Germinal center (tissue), 1 donor: ENCODE results near the gene RIT2.
"Not testable (repeated sequence)": the region's sequence is repeated elsewhere in the genome, so short reads cannot be mapped to it uniquely, and the experiment has no call there.

Experiments used
- DNase-seq: peaks from one replicate; pipeline ENCODE4 v3.0.0; 2012; ENCODE audit warnings: mixed read lengths, low spot score

Gene RIT2

GRCh38 chr18:42830936-42831335, 284.5 kb downstream of the RIT2 start:
- no peak for DNase-seq

GRCh38 chr18:42828881-42829280, 286.6 kb downstream of the RIT2 start:
- DNase-seq = no peak

- no peak for DNase-seq
These were observed 291.3 kb downstream of the RIT2 start for GRCh38 chr18:42824178-42824577.

GRCh38 chr18:42822711-42823110, 292.8 kb downstream of the RIT2 start:
- DNase-seq = no peak

- no peak for DNase-seq
These were observed 294.0 kb downstream of the RIT2 start for GRCh38 chr18:42821492-42821891.

GRCh38 chr18:42814618-42815017, 300.9 kb downstream of the RIT2 start:
- no peak for DNase-seq

GRCh38 chr18:42814184-42814583, 301.3 kb downstream of the RIT2 start:
- DNase-seq = no peak

- no peak for DNase-seq
These were observed 301.9 kb downstream of the RIT2 start for GRCh38 chr18:42813570-42813969.

GRCh38 chr18:42807887-42808286, 307.6 kb downstream of the RIT2 start:
- no peak for DNase-seq

- no peak for DNase-seq
These were observed 313.8 kb downstream of the RIT2 start for GRCh38 chr18:42801706-42802105.

GRCh38 chr18:42798606-42799170, 316.8 kb downstream of the RIT2 start:
- DNase-seq = no peak

GRCh38 chr18:42795213-42795789, 320.2 kb downstream of the RIT2 start:
- DNase-seq = not testable (repeated sequence)

- no peak for DNase-seq
These were observed 322.8 kb downstream of the RIT2 start for GRCh38 chr18:42792731-42793130.

GRCh38 chr18:42784632-42785031, 330.9 kb downstream of the RIT2 start:
- DNase-seq = no peak

- DNase-seq = no peak
These were observed 332.6 kb downstream of the RIT2 start for GRCh38 chr18:42782929-42783328.

GRCh38 chr18:42781298-42781815, 334.1 kb downstream of the RIT2 start:
- no peak for DNase-seq

GRCh38 chr18:42780171-42780570, 335.3 kb downstream of the RIT2 start:
- no peak for DNase-seq

- DNase-seq = no peak
These were observed 336.9 kb downstream of the RIT2 start for GRCh38 chr18:42778445-42779042.

GRCh38 chr18:42778024-42778423, 337.5 kb downstream of the RIT2 start:
- no peak for DNase-seq

- DNase-seq = no peak
These were observed 341.6 kb downstream of the RIT2 start for GRCh38 chr18:42773870-42774269.

- DNase-seq = no peak
These were observed 343.5 kb downstream of the RIT2 start for GRCh38 chr18:42771936-42772335.

GRCh38 chr18:42765302-42765701, 350.2 kb downstream of the RIT2 start:
- DNase-seq = no peak

- no peak for DNase-seq
These were observed 355.2 kb downstream of the RIT2 start for GRCh38 chr18:42760290-42760689.

- DNase-seq = no peak
These were observed 356.6 kb downstream of the RIT2 start for GRCh38 chr18:42758852-42759251.
